IMR-90 (cell line): ENCODE results near the gene SEZ6L2. TPM values are rescaled to one million over a fixed set of nuclear protein-coding genes. Genes with fewer than 3 reads are reported as not detected.

Experiments
- ATAC-seq: fragments of 200-7000 bp; cut with Tn5 transposase; 2 replicates; pipeline ENCODE4 v1.9.1; 2020; ENCODE audit warnings: low read depth, mild to moderate bottlenecking, moderate library complexity
- BruUV-seq: library from RNA; stranded (reverse); fragments of 400-500 nt; replicated peaks from 2 replicates; lab custom pipeline; 2021; lab: Mats Ljungman, UMichigan
- CTCF ChIA-PET: fragments of 300-600 bp; formaldehyde crosslinking; extraction: SDS; loops from one replicate; lab custom pipeline; 2021; ENCODE audit warnings: antibody characterized with exemption; lab: Yijun Ruan, JAX
- POLR2A ChIA-PET: fragments of 300-600 bp; sonication (Branson Sonifier 250); formaldehyde crosslinking; loops from one replicate; lab custom pipeline; 2022; ENCODE audit warnings: antibody characterized with exemption; ENCODE audit not compliant: unreplicated experiment; lab: Charles Lee
- DNase-seq: peaks from one replicate; pipeline ENCODE4 v3.0.0; 2013
- H2AFZ ChIP-seq: replicated peaks from 2 replicates; pipeline ENCODE3; 2013; ENCODE audit warnings: low read length, mild to moderate bottlenecking; ENCODE audit not compliant: poor library complexity
- H2AK5ac ChIP-seq: 2 replicates; pipeline ENCODE4 v1.6.1; 2013; ENCODE audit warnings: low read depth, low read length, inconsistent platforms
- H2AK9ac ChIP-seq: replicated peaks from 2 replicates; pipeline ENCODE3; 2013; ENCODE audit warnings: mild to moderate bottlenecking, low read depth, low read length, moderate library complexity; ENCODE audit not compliant: poor library complexity
- H2BK120ac ChIP-seq: 2 replicates; pipeline ENCODE4 v1.6.1; 2013; ENCODE audit warnings: low read depth, low read length, inconsistent platforms
- H2BK15ac ChIP-seq: 3 replicates; pipeline ENCODE4 v1.6.1; 2013; ENCODE audit warnings: low read depth, low read length, inconsistent platforms
- H2BK20ac ChIP-seq: 2 replicates; pipeline ENCODE4 v1.6.1; 2013; ENCODE audit warnings: low read depth, mild to moderate bottlenecking, inconsistent platforms, low read length, moderate library complexity
- H2BK5ac ChIP-seq: 2 replicates; pipeline ENCODE4 v1.6.1; 2013; ENCODE audit warnings: mild to moderate bottlenecking, low read depth, low read length, inconsistent platforms; ENCODE audit not compliant: poor library complexity, severe bottlenecking
- H3K14ac ChIP-seq: replicated peaks from 2 replicates; pipeline ENCODE4 v1.6.1; 2013; ENCODE audit warnings: low read depth, low read length, inconsistent platforms
- H3K18ac ChIP-seq: 2 replicates; pipeline ENCODE4 v1.6.1; 2013; ENCODE audit warnings: low read depth, low read length, control low read depth
- H3K23ac ChIP-seq: 2 replicates; pipeline ENCODE4 v1.6.1; 2013; ENCODE audit warnings: low read depth, low read length, inconsistent platforms
- H3K27ac ChIP-seq: 2 replicates; pipeline ENCODE4 v1.5.1; 2013; ENCODE audit warnings: mild to moderate bottlenecking, control low read depth, low read length; ENCODE audit not compliant: insufficient read depth
- H3K27me3 ChIP-seq: 2 replicates; pipeline ENCODE4 v1.6.1; 2013; ENCODE audit warnings: low read length; ENCODE audit not compliant: control insufficient read depth, insufficient read depth
- H3K36me3 ChIP-seq: 2 replicates; pipeline ENCODE4 v1.6.1; 2013; ENCODE audit warnings: low read length, mixed read lengths; ENCODE audit not compliant: control insufficient read depth, insufficient read depth
- H3K4ac ChIP-seq: 2 replicates; pipeline ENCODE4 v1.6.1; 2013; ENCODE audit warnings: low read depth, low read length, inconsistent platforms
- H3K4me1 ChIP-seq: 2 replicates; pipeline ENCODE4 v1.6.1; 2013; ENCODE audit warnings: low read length, mixed read lengths; ENCODE audit not compliant: control insufficient read depth, insufficient read depth
- H3K4me2 ChIP-seq: 2 replicates; pipeline ENCODE4 v1.6.1; 2013; ENCODE audit warnings: low read depth, mild to moderate bottlenecking, control low read depth, low read length, moderate library complexity
- H3K4me3 ChIP-seq: 2 replicates; pipeline ENCODE4 v1.5.1; 2013; ENCODE audit warnings: low read depth, mild to moderate bottlenecking, control low read depth, low read length, moderate library complexity; ENCODE audit not compliant: insufficient read depth
- H3K56ac ChIP-seq: 2 replicates; pipeline ENCODE4 v1.6.1; 2013; ENCODE audit warnings: low read length, inconsistent platforms; ENCODE audit not compliant: insufficient read depth; ENCODE audit errors: extremely low read depth
- H3K79me1 ChIP-seq, 2 experiments: 2 replicates each; pipeline ENCODE4 v1.6.1; 2013; ENCODE audit warnings: low read length in 2 of 2, inconsistent platforms in 1 of 2, low read depth in 1 of 2
- H3K9ac ChIP-seq: 2 replicates; pipeline ENCODE4 v1.6.1; 2013; ENCODE audit warnings: low read depth, low read length, control low read depth
- H3K9me1 ChIP-seq: 2 replicates; pipeline ENCODE4 v1.6.1; 2013; ENCODE audit warnings: low read length, inconsistent platforms; ENCODE audit not compliant: insufficient read depth
- H3K9me3 ChIP-seq: 2 replicates; pipeline ENCODE4 v1.6.1; 2013; ENCODE audit warnings: low read length; ENCODE audit not compliant: control insufficient read depth, insufficient read depth
- H4K20me1 ChIP-seq: 2 replicates; pipeline ENCODE4 v1.6.1; 2013; ENCODE audit warnings: low read length, inconsistent platforms; ENCODE audit not compliant: insufficient read depth
- H4K5ac ChIP-seq: 2 replicates; pipeline ENCODE4 v1.6.1; 2013; ENCODE audit warnings: mild to moderate bottlenecking, low read depth, low read length, control low read depth
- H4K8ac ChIP-seq, 2 experiments: 2 replicates each; pipeline ENCODE4 v1.6.1; 2013; ENCODE audit warnings: low read depth in 2 of 2, low read length in 2 of 2, control low read depth in 1 of 2, inconsistent platforms in 1 of 2
- H4K91ac ChIP-seq: 2 replicates; pipeline ENCODE4 v1.6.1; 2013; ENCODE audit warnings: low read depth, low read length, inconsistent platforms; ENCODE audit not compliant: insufficient read depth
- ELK1 ChIP-seq: fragments of 150-350 bp; IDR thresholded peaks from 2 replicates; pipeline ENCODE4 v1.6.1; 2016; ENCODE audit warnings: low read depth, mild to moderate bottlenecking, low read length, moderate library complexity, borderline replicate concordance
- WGBS, 2 experiments: methylation state at CpG; one replicate each; pipeline versions ENCODE4 v1.1.5 to v1.1.7; 2013; ENCODE audit warnings: missing lambda C conversion rate in 2 of 2; ENCODE audit not compliant: insufficient read length in 1 of 2; ENCODE audit errors: extremely low coverage in 2 of 2; 5-methylcytosine and 5-hydroxymethylcytosine counted together
- dilution Hi-C: fragments of 300-500 bp; cut with HindIII; formaldehyde crosslinking; loops from one replicate; pipeline ENCODE4 v1.14.3; 2018; ENCODE audit warnings: low sequenced_read_pairs; ENCODE audit not compliant: unreplicated experiment
- in situ Hi-C: fragments of 300-500 bp; cut with MboI; formaldehyde crosslinking; loops from 3 replicates; pipeline ENCODE4 v1.14.3; 2019; ENCODE audit warnings: low sequenced_read_pairs, inconsistent platforms, mixed read lengths
- intact Hi-C: fragments of 100-400 bp; cut with micrococcal nuclease; formaldehyde crosslinking; loops from 2 replicates; pipeline ENCODE4 v1.10.0; 2022
- polyA plus RNA-seq, 3 experiments: library from polyadenylated mRNA; depleted of rRNA; stranded (reverse); fragments of >200 nt; gene quantifications; 2 replicates each; pipeline ENCODE4 v1.2.3, GENCODE V29; 2012; ENCODE audit warnings: low replicate concordance in 1 of 3
- total RNA-seq: library from RNA; depleted of rRNA; stranded (reverse); fragments of >200 nt; gene quantifications from 2 replicates; pipeline ENCODE4 v1.2.3, GENCODE V29; 2012

SEZ6L2 gene
- total and polyA plus RNA-seq, 2 of the 4 experiments (the other 2 are of a cell fraction): 0.72 to 10.5 TPM

GRCh38 chr16:29877266-29877961, 21.9 kb downstream of the SEZ6L2 start:
- H3K27me3 ChIP-seq: peaks cover 18% of the 10 kb centered on the region
- H3K9me1 ChIP-seq: no peaks in the 10 kb centered on the region
- no peak overlapping the region for H3K23ac ChIP-seq
- H3K4me3 ChIP-seq: no peak overlapping the region
- H2BK15ac ChIP-seq: no peak overlapping the region
- WGBS, 2 experiments: 6% methylated on average over 10 of the region's 28 CpGs; no CpG with 5 or more reads in 1 of the 2 experiments
- H4K8ac ChIP-seq: no peak overlapping the region
- H3K14ac ChIP-seq: no peak overlapping the region
- intact Hi-C loops: no loop called here
- no peak overlapping the region for H2AK9ac ChIP-seq
- no peaks in the 10 kb centered on the region for H3K4me1 ChIP-seq
- DNase-seq (peak; percentile 15), ATAC-seq (peak; percentile 65)
- H3K18ac ChIP-seq: no peak overlapping the region
- H3K79me1 ChIP-seq: no peaks in the 10 kb centered on the region
- no peak for TF ChIP-seq ELK1
- peak overlapping the region; percentile 5 for H2AFZ ChIP-seq
- H3K36me3 ChIP-seq: no peaks in the 10 kb centered on the region; the same call in 1 of the 2 replicates
- H3K9ac ChIP-seq: no peak overlapping the region
- no peak overlapping the region for H4K91ac ChIP-seq
- no peak overlapping the region for H3K4ac ChIP-seq
- in situ Hi-C loops: no loop called here
- H3K27ac ChIP-seq: no peak overlapping the region
- no peak overlapping the region for H2BK20ac ChIP-seq
- ChIA-PET POLR2A (no interaction called here), CTCF (no interaction called here)
- H4K5ac ChIP-seq: no peak overlapping the region
- no peak overlapping the region for H2AK5ac ChIP-seq
- peaks cover 3% of the 10 kb centered on the region; the same call in 1 of the 2 replicates for H4K20me1 ChIP-seq
- H3K9me3 ChIP-seq: no peaks in the 10 kb centered on the region
- no peak overlapping the region for H3K4me2 ChIP-seq
- no TSS peak for BruUV-seq
- H2BK5ac ChIP-seq: no peak overlapping the region
- no peak overlapping the region for H3K56ac ChIP-seq
- dilution Hi-C loops: no loop called here
- H2BK120ac ChIP-seq: no peak overlapping the region
